Neural cell (in vitro differentiated cells): ENCODE measurements around the gene DLGAP4. TPM values are rescaled to one million over a fixed set of nuclear protein-coding genes. Genes with fewer than 3 reads are reported as not detected.

Experiments used
- H2AFZ ChIP-seq: fragments of 200-600, 300-800 bp; sonication (generic), shearing (Covaris generic); 2 replicates; pipeline ENCODE4 v1.6.0; 2014; ENCODE audit warnings: low read depth, mild to moderate bottlenecking, antibody characterized with exemption, low read length, moderate library complexity
- H3F3A ChIP-seq: fragments of 200-600 bp; shearing (Covaris generic); 2 replicates; pipeline ENCODE4 v1.6.1; 2016; ENCODE audit warnings: mild to moderate bottlenecking, moderate library complexity, mixed read lengths, antibody characterized with exemption, low read length; ENCODE audit not compliant: insufficient read depth, poor library complexity, severe bottlenecking
- H3K27ac ChIP-seq: fragments of 200-600, 300-800 bp; sonication (generic), shearing (Covaris generic); 2 replicates; pipeline ENCODE4 v1.5.1; 2014; ENCODE audit warnings: mild to moderate bottlenecking, low read length, moderate library complexity
- H3K27me3 ChIP-seq: fragments of 300-800, 200-600 bp; sonication (generic), shearing (Covaris generic); 2 replicates; pipeline ENCODE4 v1.6.0; 2014; ENCODE audit warnings: mild to moderate bottlenecking, low read depth, low read length, moderate library complexity; ENCODE audit not compliant: insufficient read depth
- H3K36me3 ChIP-seq: fragments of 300-800, 200-600 bp; sonication (generic), shearing (Covaris generic); 2 replicates; pipeline ENCODE4 v1.5.1; 2014; ENCODE audit warnings: mild to moderate bottlenecking, antibody characterized with exemption, low read length, moderate library complexity; ENCODE audit not compliant: insufficient read depth
- H3K4me2 ChIP-seq: fragments of 300-800, 200-600 bp; sonication (generic), shearing (Covaris generic); 2 replicates; pipeline ENCODE4 v1.6.0; 2014; ENCODE audit warnings: mild to moderate bottlenecking, low read length
- H3K4me3 ChIP-seq: fragments of 300-800, 200-600 bp; sonication (generic), shearing (Covaris generic); 2 replicates; pipeline ENCODE4 v1.5.1; 2014; ENCODE audit warnings: mild to moderate bottlenecking, low read length, moderate library complexity
- H3K79me2 ChIP-seq: fragments of 200-600 bp; shearing (Covaris generic); replicated peaks from 2 replicates; pipeline ENCODE4 v1.6.0; 2014; ENCODE audit warnings: mild to moderate bottlenecking, low read length, moderate library complexity; ENCODE audit not compliant: insufficient read depth
- H3K9ac ChIP-seq: fragments of 300-800, 200-600 bp; sonication (generic), shearing (Covaris generic); 2 replicates; pipeline ENCODE4 v1.6.1; 2016; ENCODE audit warnings: mild to moderate bottlenecking, low read length, mixed read lengths
- H3K9me2 ChIP-seq: fragments of 200-600 bp; shearing (Covaris generic); 2 replicates; pipeline ENCODE4 v1.6.1; 2016; ENCODE audit warnings: mild to moderate bottlenecking, low read length, mixed read lengths; ENCODE audit not compliant: insufficient read depth
- H3K9me3 ChIP-seq: fragments of 200-600, 300-800 bp; sonication (generic), shearing (Covaris generic); 2 replicates; pipeline ENCODE4 v1.6.1; 2016; ENCODE audit warnings: mild to moderate bottlenecking, mixed run types, low read length, moderate library complexity, mixed read lengths
- H4K20me1 ChIP-seq: fragments of 200-600 bp; shearing (Covaris generic); 2 replicates; pipeline ENCODE4 v1.6.1; 2016; ENCODE audit warnings: mild to moderate bottlenecking, mixed run types; ENCODE audit not compliant: insufficient read depth
- CTCF ChIP-seq: fragments of 450-650 bp; IDR thresholded peaks from 2 replicates; pipeline ENCODE4 v1.5.1; 2014; ENCODE audit warnings: antibody characterized with exemption, mild to moderate bottlenecking, moderate library complexity; ENCODE audit not compliant: poor library complexity, severe bottlenecking
- EP300 ChIP-seq: fragments of 450-650 bp; conservative IDR thresholded peaks from 2 replicates; pipeline ENCODE4 v1.6.1; 2014; ENCODE audit warnings: antibody characterized with exemption, mild to moderate bottlenecking, moderate library complexity; ENCODE audit not compliant: poor library complexity, severe bottlenecking
- EZH2 ChIP-seq: fragments of 200-600, 300-800 bp; shearing (Covaris generic), sonication (generic); IDR thresholded peaks from 2 replicates; pipeline ENCODE4 v1.6.1; 2014; ENCODE audit warnings: antibody characterized with exemption, low read length, borderline replicate concordance, mild to moderate bottlenecking; ENCODE audit not compliant: insufficient read depth, poor library complexity, severe bottlenecking
- MXI1 ChIP-seq: fragments of 450-650 bp; conservative IDR thresholded peaks from 2 replicates; pipeline ENCODE4 v1.6.1; 2014; ENCODE audit warnings: antibody characterized with exemption, mild to moderate bottlenecking; ENCODE audit not compliant: poor library complexity, severe bottlenecking
- POLR2AphosphoS5 ChIP-seq: IDR thresholded peaks from 2 replicates; pipeline ENCODE4 v1.6.1; 2012
- RAD21 ChIP-seq: fragments of 450-650 bp; conservative IDR thresholded peaks from 2 replicates; pipeline ENCODE4 v1.6.1; 2014; ENCODE audit warnings: antibody characterized with exemption, mild to moderate bottlenecking, moderate library complexity
- REST ChIP-seq: IDR thresholded peaks from 2 replicates; pipeline ENCODE4 v1.6.1; 2012; ENCODE audit warnings: borderline replicate concordance
- SMC3 ChIP-seq: fragments of 450-650 bp; conservative IDR thresholded peaks from 2 replicates; pipeline ENCODE4 v1.6.1; 2014; ENCODE audit warnings: antibody characterized with exemption, mild to moderate bottlenecking, moderate library complexity; ENCODE audit not compliant: poor library complexity
- TAF1 ChIP-seq: IDR thresholded peaks from 2 replicates; pipeline ENCODE4 v1.6.1; 2012; ENCODE audit warnings: low read depth
- polyA plus RNA-seq: library from polyadenylated mRNA; depleted of rRNA; stranded (reverse); fragments of >200 nt; gene quantifications from 2 replicates; pipeline ENCODE4 v1.2.3, GENCODE V29; 2014

The DLGAP4 gene
- polyA plus RNA-seq, 1 donor from 2014 or later, result 31.2 TPM

- no peaks in the 10 kb centered on the region for H3K36me3 ChIP-seq
- no peaks in the 10 kb centered on the region for H3K9me3 ChIP-seq
- H3K79me2 ChIP-seq, result no peaks in the 10 kb centered on the region
- H3K9me2 ChIP-seq, result no peaks in the 10 kb centered on the region
- H3K4me2 ChIP-seq, result no peak overlapping the region
- no peak overlapping the region for H3K9ac ChIP-seq
- no peaks in the 10 kb centered on the region for H3K27me3 ChIP-seq
- H3K4me3 ChIP-seq, result no peak overlapping the region
- no peaks in the 10 kb centered on the region for H3F3A ChIP-seq
- no peaks in the 10 kb centered on the region for H4K20me1 ChIP-seq
- no peak overlapping the region for H3K27ac ChIP-seq
- H2AFZ ChIP-seq, result no peak overlapping the region
- no peak for TF ChIP-seq EZH2
- no peak for TF ChIP-seq POLR2AphosphoS5
- TF ChIP-seq TAF1, result no peak
- TF ChIP-seq CTCF, result no peak
- TF ChIP-seq EP300, result no peak
- TF ChIP-seq SMC3, result no peak
- no peak for TF ChIP-seq RAD21
Observed at GRCh38 chr20:36544134-36545018, 238.2 kb downstream of the DLGAP4 start.

- no peak overlapping the region for H3K27ac ChIP-seq
- no peaks in the 10 kb centered on the region for H4K20me1 ChIP-seq
- H3K4me2 ChIP-seq, result no peak overlapping the region
- H3K27me3 ChIP-seq, result no peaks in the 10 kb centered on the region
- no peaks in the 10 kb centered on the region for H3F3A ChIP-seq
- H2AFZ ChIP-seq, result no peak overlapping the region
- H3K79me2 ChIP-seq, result no peaks in the 10 kb centered on the region
- no peaks in the 10 kb centered on the region for H3K9me2 ChIP-seq
- no peak overlapping the region for H3K9ac ChIP-seq
- no peaks in the 10 kb centered on the region for H3K36me3 ChIP-seq
- H3K9me3 ChIP-seq, result no peaks in the 10 kb centered on the region
- no peak overlapping the region for H3K4me3 ChIP-seq
- TF ChIP-seq EP300 (no peak), MXI1 (no peak), EZH2 (no peak), CTCF (no peak), POLR2AphosphoS5 (no peak), REST (no peak), SMC3 (no peak), RAD21 (no peak), TAF1 (no peak)
Observed at GRCh38 chr20:36546111-36546736, 240.1 kb downstream of the DLGAP4 start.
